Activated naive CD4-positive, alpha-beta T cell treated with anti-CD3 and anti-CD28 coated beads, Interleukin-2, amount 10 ng/mL, durations not matched to agents 7 days and 5 days (primary cell): ENCODE results near the gene CAPN13.

Experiments
- CTCF ChIA-PET: fragments of 350-600 bp; sonication (Branson Sonifier 250); formaldehyde crosslinking; loops from one replicate; lab custom pipeline; 2021; ENCODE audit warnings: antibody characterized with exemption; lab: Charles Lee
- DNase-seq: peaks from one replicate; pipeline ENCODE4 v3.0.0-alpha.2; 2020
- H3K27ac Mint-ChIP-seq: one replicate; pipeline ENCODE4 v1.8.0; 2021; ENCODE audit warnings: mild to moderate bottlenecking, moderate library complexity, mixed read lengths
- H3K27me3 Mint-ChIP-seq: one replicate; pipeline ENCODE4 v1.8.0; 2021; ENCODE audit warnings: mild to moderate bottlenecking, mixed read lengths
- H3K36me3 Mint-ChIP-seq: one replicate; pipeline ENCODE4 v1.8.0; 2021; ENCODE audit warnings: mixed read lengths
- H3K4me1 Mint-ChIP-seq: one replicate; pipeline ENCODE4 v1.8.0; 2021; ENCODE audit warnings: mixed read lengths
- H3K4me3 Mint-ChIP-seq: one replicate; pipeline ENCODE4 v1.8.0; 2021; ENCODE audit warnings: mild to moderate bottlenecking, moderate library complexity, mixed read lengths
- H3K9me3 Mint-ChIP-seq: one replicate; pipeline ENCODE4 v1.8.0; 2021; ENCODE audit warnings: mixed read lengths

The CAPN13 gene

GRCh38 chr2:30807249-30807648 lies at the start of gene CAPN13:
TSS of gene CAPN13 (minus strand) at chr2:30807446. CDS start at chr2:30787325, 20,121 bp downstream.
- no peak for DNase-seq
- H3K27ac Mint-ChIP-seq, result no peak within 1 kb of the TSS
- H3K4me1 Mint-ChIP-seq, result no peaks in the 10 kb centered on the region
- no peak within 1 kb of the TSS for H3K4me3 Mint-ChIP-seq
- no peaks in the 10 kb centered on the region for H3K9me3 Mint-ChIP-seq
- peaks cover 5% of the 10 kb centered on the region for H3K27me3 Mint-ChIP-seq
- CTCF ChIA-PET, result no interaction called here
- H3K36me3 Mint-ChIP-seq, result no peaks in the 10 kb centered on the region

- no peak for DNase-seq
- Mint-ChIP-seq H3K27me3 (peaks cover 17% of the 10 kb centered on the region), H3K4me3 (no peak overlapping the region), H3K4me1 (no peaks in the 10 kb centered on the region), H3K27ac (no peak overlapping the region), H3K36me3 (no peaks in the 10 kb centered on the region), H3K9me3 (no peaks in the 10 kb centered on the region)
- CTCF ChIA-PET, result no interaction called here
These were observed 40.6 kb upstream of the CAPN13 start for GRCh38 chr2:30847841-30848240.

GRCh38 chr2:30847329-30847728 lies 40.1 kb upstream of the CAPN13 start:
- no peaks in the 10 kb centered on the region for H3K4me1 Mint-ChIP-seq
- H3K36me3 Mint-ChIP-seq, result no peaks in the 10 kb centered on the region
- DNase-seq, result no peak
- H3K27me3 Mint-ChIP-seq, result peaks cover 16% of the 10 kb centered on the region
- H3K9me3 Mint-ChIP-seq, result no peaks in the 10 kb centered on the region
- no peak overlapping the region for H3K4me3 Mint-ChIP-seq
- CTCF ChIA-PET, result no interaction called here
- no peak overlapping the region for H3K27ac Mint-ChIP-seq

GRCh38 chr2:30828586-30828985 lies 21.3 kb upstream of the CAPN13 start:
- no peak for DNase-seq
- CTCF ChIA-PET, result no interaction called here
- H3K4me3 Mint-ChIP-seq, result no peak overlapping the region
- H3K27ac Mint-ChIP-seq, result no peak overlapping the region
- H3K9me3 Mint-ChIP-seq, result peaks cover 16% of the 10 kb centered on the region
- no peaks in the 10 kb centered on the region for H3K4me1 Mint-ChIP-seq
- H3K27me3 Mint-ChIP-seq, result peaks cover 3% of the 10 kb centered on the region
- no peaks in the 10 kb centered on the region for H3K36me3 Mint-ChIP-seq

GRCh38 chr2:30826916-30827315 lies 19.7 kb upstream of the CAPN13 start:
- Mint-ChIP-seq H3K27me3 (peaks cover 3% of the 10 kb centered on the region), H3K4me1 (no peaks in the 10 kb centered on the region), H3K36me3 (no peaks in the 10 kb centered on the region), H3K4me3 (no peak overlapping the region), H3K9me3 (peaks cover 16% of the 10 kb centered on the region), H3K27ac (no peak overlapping the region)
- CTCF ChIA-PET, result no interaction called here
- no peak for DNase-seq

GRCh38 chr2:30826481-30826880 lies 19.2 kb upstream of the CAPN13 start:
- Mint-ChIP-seq H3K36me3 (no peaks in the 10 kb centered on the region), H3K4me3 (no peak overlapping the region), H3K4me1 (no peaks in the 10 kb centered on the region), H3K27me3 (peaks cover 3% of the 10 kb centered on the region), H3K27ac (no peak overlapping the region), H3K9me3 (peaks cover 16% of the 10 kb centered on the region)
- no peak for DNase-seq
- CTCF ChIA-PET, result no interaction called here

- CTCF ChIA-PET, result no interaction called here
- Mint-ChIP-seq H3K27ac (no peak overlapping the region), H3K4me1 (no peaks in the 10 kb centered on the region), H3K36me3 (no peaks in the 10 kb centered on the region), H3K4me3 (no peak overlapping the region), H3K9me3 (peaks cover 7% of the 10 kb centered on the region), H3K27me3 (peaks cover 3% of the 10 kb centered on the region)
- DNase-seq, result no peak
These were observed 16.2 kb upstream of the CAPN13 start for GRCh38 chr2:30823452-30823851.

- H3K36me3 Mint-ChIP-seq, result no peaks in the 10 kb centered on the region
- CTCF ChIA-PET, result no interaction called here
These were observed 14.7 kb upstream of the CAPN13 start for GRCh38 chr2:30821960-30822359.

GRCh38 chr2:30820381-30821055 lies 13.3 kb upstream of the CAPN13 start:
- H3K4me3 Mint-ChIP-seq, result no peak overlapping the region
- H3K27ac Mint-ChIP-seq, result no peak overlapping the region
- H3K27me3 Mint-ChIP-seq, result peaks cover 3% of the 10 kb centered on the region
- no peaks in the 10 kb centered on the region for H3K9me3 Mint-ChIP-seq
- H3K36me3 Mint-ChIP-seq, result no peaks in the 10 kb centered on the region
- no peak for DNase-seq
- CTCF ChIA-PET, result no interaction called here
- H3K4me1 Mint-ChIP-seq, result no peaks in the 10 kb centered on the region

More at GRCh38 chr2:30821960-30822359, 14.7 kb upstream of the CAPN13 start:
- Mint-ChIP-seq H3K27me3 (peaks cover 3% of the 10 kb centered on the region), H3K4me3 (no peak overlapping the region), H3K4me1 (no peaks in the 10 kb centered on the region), H3K27ac (no peak overlapping the region), H3K9me3 (peaks cover 4% of the 10 kb centered on the region)
- DNase-seq, result no peak

- DNase-seq, result no peak
- no peak overlapping the region for H3K4me3 Mint-ChIP-seq
- CTCF ChIA-PET, result no interaction called here
- no peak overlapping the region for H3K27ac Mint-ChIP-seq
- H3K27me3 Mint-ChIP-seq, result peaks cover 5% of the 10 kb centered on the region
- H3K4me1 Mint-ChIP-seq, result no peaks in the 10 kb centered on the region
- H3K9me3 Mint-ChIP-seq, result no peaks in the 10 kb centered on the region
- H3K36me3 Mint-ChIP-seq, result no peaks in the 10 kb centered on the region
These were observed 2.7 kb upstream of the CAPN13 start for GRCh38 chr2:30809938-30810337.

- H3K27ac Mint-ChIP-seq, result no peak overlapping the region
- H3K4me3 Mint-ChIP-seq, result no peak overlapping the region
These were observed 1.4 kb upstream of the CAPN13 start for GRCh38 chr2:30808695-30809094.

GRCh38 chr2:30803281-30803680 lies 4.0 kb downstream of the CAPN13 start:
- H3K9me3 Mint-ChIP-seq, result no peaks in the 10 kb centered on the region
- CTCF ChIA-PET, result no interaction called here
- DNase-seq, result no peak
- H3K27me3 Mint-ChIP-seq, result no peaks in the 10 kb centered on the region
- no peaks in the 10 kb centered on the region for H3K36me3 Mint-ChIP-seq
- H3K27ac Mint-ChIP-seq, result no peak overlapping the region
- H3K4me1 Mint-ChIP-seq, result peaks cover 6% of the 10 kb centered on the region
- H3K4me3 Mint-ChIP-seq, result no peak overlapping the region

More at GRCh38 chr2:30808695-30809094, 1.4 kb upstream of the CAPN13 start:
- Mint-ChIP-seq H3K36me3 (no peaks in the 10 kb centered on the region), H3K27me3 (peaks cover 5% of the 10 kb centered on the region), H3K4me1 (no peaks in the 10 kb centered on the region), H3K9me3 (no peaks in the 10 kb centered on the region)
- CTCF ChIA-PET, result no interaction called here
- no peak for DNase-seq

GRCh38 chr2:30802611-30803010 lies 4.6 kb downstream of the CAPN13 start:
- CTCF ChIA-PET, result interaction anchor here (0.6 kb wide), 1 partner anchor 859 kb away, joined by 3 read pairs; no protein-coding TSS in a partner anchor
- Mint-ChIP-seq H3K9me3 (no peaks in the 10 kb centered on the region), H3K4me3 (no peak overlapping the region), H3K27me3 (no peaks in the 10 kb centered on the region), H3K27ac (no peak overlapping the region), H3K36me3 (no peaks in the 10 kb centered on the region), H3K4me1 (peaks cover 6% of the 10 kb centered on the region)
- no peak for DNase-seq

- H3K36me3 Mint-ChIP-seq, result no peaks in the 10 kb centered on the region
- CTCF ChIA-PET, result no interaction called here
- H3K4me3 Mint-ChIP-seq, result no peak overlapping the region
- H3K27ac Mint-ChIP-seq, result no peak overlapping the region
- no peaks in the 10 kb centered on the region for H3K9me3 Mint-ChIP-seq
- H3K4me1 Mint-ChIP-seq, result peaks cover 6% of the 10 kb centered on the region
- H3K27me3 Mint-ChIP-seq, result no peaks in the 10 kb centered on the region
- no peak for DNase-seq
These were observed 5.3 kb downstream of the CAPN13 start for GRCh38 chr2:30801821-30802455.

- no peaks in the 10 kb centered on the region for H3K27me3 Mint-ChIP-seq
- H3K4me1 Mint-ChIP-seq, result peaks cover 6% of the 10 kb centered on the region
These were observed 7.1 kb downstream of the CAPN13 start for GRCh38 chr2:30800159-30800558.

More at GRCh38 chr2:30800159-30800558, 7.1 kb downstream of the CAPN13 start:
- Mint-ChIP-seq H3K4me3 (no peak overlapping the region), H3K36me3 (no peaks in the 10 kb centered on the region), H3K9me3 (no peaks in the 10 kb centered on the region), H3K27ac (no peak overlapping the region)
- DNase-seq, result no peak
- CTCF ChIA-PET, result no interaction called here
